Neural crest cell (in vitro differentiated cells): ENCODE results near the gene SLC1A3. TPM values are rescaled to one million over a fixed set of nuclear protein-coding genes. Genes with fewer than 3 reads are reported as not detected.

ENCODE experiments used
- DNase-seq: peaks from one replicate; pipeline ENCODE4 v3.0.0; 2021; ENCODE audit warnings: low read depth, mixed read lengths, low spot score
- H3K27ac Mint-ChIP-seq: one replicate; pipeline ENCODE4 v1.8.0; 2021; ENCODE audit warnings: mild to moderate bottlenecking, mixed read lengths; ENCODE audit not compliant: unreplicated experiment
- H3K27me3 Mint-ChIP-seq: 2 replicates; pipeline ENCODE4 v1.8.0; 2021; ENCODE audit warnings: low read depth, mild to moderate bottlenecking, mixed read lengths
- H3K36me3 Mint-ChIP-seq: 2 replicates; pipeline ENCODE4 v1.8.0; 2021; ENCODE audit warnings: low read depth, mild to moderate bottlenecking, mixed read lengths
- H3K4me1 Mint-ChIP-seq: 2 replicates; pipeline ENCODE4 v1.8.0; 2021; ENCODE audit warnings: mixed read lengths
- H3K4me3 Mint-ChIP-seq: one replicate; pipeline ENCODE4 v1.8.0; 2021; ENCODE audit warnings: mild to moderate bottlenecking, mixed read lengths
- H3K9me3 Mint-ChIP-seq: 2 replicates; pipeline ENCODE4 v1.8.0; 2021; ENCODE audit warnings: mixed read lengths
- CTCF ChIP-seq: fragments of 200-600 bp; sonication (generic); conservative IDR thresholded peaks from 2 replicates; pipeline ENCODE4 v1.5.0; 2021; ENCODE audit warnings: antibody characterized with exemption, mild to moderate bottlenecking
- long read RNA-seq: library from polyadenylated mRNA; unstranded; transcript quantifications from one replicate; pipeline ENCODE4 v2.0.0, GENCODE V29; 2020
- total RNA-seq: library from RNA; stranded (reverse); gene quantifications from 2 replicates; pipeline ENCODE4 v1.2.1, GENCODE V29; 2021

The SLC1A3 gene
- 24.4 and 26.5 TPM in 2 replicates for total RNA-seq
- long read RNA-seq, full-length matches to known transcripts = 59 of 79 reads
- long read RNA-seq, partial matches to known transcripts = 2 of 79 reads
- long read RNA-seq, other reads (novel, unspliced or antisense) = 18 of 79 reads

- Mint-ChIP-seq H3K9me3 (no peaks in the 10 kb centered on the region), H3K36me3 (peaks cover 10% of the 10 kb centered on the region), H3K4me3 (peak within 1 kb of the TSS; percentile 90), H3K27me3 (no peaks in the 10 kb centered on the region), H3K27ac (peak within 1 kb of the TSS; percentile 61), H3K4me1 (peaks cover 55% of the 10 kb centered on the region)
- peak; percentile 61 for DNase-seq
- TF ChIP-seq CTCF = no peak
Observed at GRCh38 chr5:36606428-36607113, at the start of gene SLC1A3. TSS of gene SLC1A3 (plus strand) at chr5:36606606. CDS start at chr5:36608424, 1,818 bp downstream.

GRCh38 chr5:36558641-36559040 is 47.8 kb upstream of the SLC1A3 start:
- peaks cover 8% of the 10 kb centered on the region for H3K9me3 Mint-ChIP-seq
- H3K27ac Mint-ChIP-seq = no peak overlapping the region
- TF ChIP-seq CTCF = no peak
- H3K27me3 Mint-ChIP-seq = no peaks in the 10 kb centered on the region
- H3K36me3 Mint-ChIP-seq = peaks cover 3% of the 10 kb centered on the region
- no peaks in the 10 kb centered on the region for H3K4me1 Mint-ChIP-seq
- no peak for DNase-seq
- H3K4me3 Mint-ChIP-seq = no peak overlapping the region

GRCh38 chr5:36561601-36562000 is 44.8 kb upstream of the SLC1A3 start:
- H3K27me3 Mint-ChIP-seq = no peaks in the 10 kb centered on the region
- H3K9me3 Mint-ChIP-seq = peaks cover 6% of the 10 kb centered on the region
- H3K27ac Mint-ChIP-seq = no peak overlapping the region
- H3K4me1 Mint-ChIP-seq = no peaks in the 10 kb centered on the region
- H3K4me3 Mint-ChIP-seq = no peak overlapping the region
- no peak for TF ChIP-seq CTCF
- DNase-seq = no peak
- peaks cover 2% of the 10 kb centered on the region for H3K36me3 Mint-ChIP-seq

- Mint-ChIP-seq H3K36me3 (no peaks in the 10 kb centered on the region), H3K27ac (no peak overlapping the region), H3K9me3 (no peaks in the 10 kb centered on the region), H3K27me3 (no peaks in the 10 kb centered on the region), H3K4me3 (no peak overlapping the region), H3K4me1 (no peaks in the 10 kb centered on the region)
- no peak for DNase-seq
- TF ChIP-seq CTCF = no peak
Observed at GRCh38 chr5:36569491-36569890, 36.9 kb upstream of the SLC1A3 start.

- Mint-ChIP-seq H3K36me3 (no peaks in the 10 kb centered on the region), H3K27ac (no peak overlapping the region), H3K4me3 (no peak overlapping the region)
Observed at GRCh38 chr5:36570301-36571095, 35.9 kb upstream of the SLC1A3 start.

More at GRCh38 chr5:36570301-36571095, 35.9 kb upstream of the SLC1A3 start:
- no peak for TF ChIP-seq CTCF
- H3K27me3 Mint-ChIP-seq = no peaks in the 10 kb centered on the region
- peaks cover 6% of the 10 kb centered on the region for H3K4me1 Mint-ChIP-seq
- DNase-seq = no peak
- no peaks in the 10 kb centered on the region for H3K9me3 Mint-ChIP-seq
